Upper lobe of right lung (tissue), 1 donor: ENCODE results near the gene CTSF. TPM values are rescaled to one million over a fixed set of nuclear protein-coding genes. Genes with fewer than 3 reads are reported as not detected.

Experiments used
- ATAC-seq: fragments of 200-7000 bp; cut with Tn5 transposase; one replicate; pipeline ENCODE4 v1.9.1; 2020; ENCODE audit warnings: mild to moderate bottlenecking, moderate library complexity
- DNase-seq: peaks from one replicate; pipeline ENCODE4 v3.0.0-alpha.2; 2020
- H3K27ac ChIP-seq: fragments of 200-600 bp; one replicate; pipeline ENCODE4 v1.8.0; 2022
- H3K27me3 ChIP-seq: fragments of 200-600 bp; one replicate; pipeline ENCODE4 v1.8.0; 2022; ENCODE audit warnings: mild to moderate bottlenecking
- H3K36me3 ChIP-seq: fragments of 200-600 bp; one replicate; pipeline ENCODE4 v1.8.0; 2022
- H3K4me1 ChIP-seq: fragments of 200-600 bp; one replicate; pipeline ENCODE4 v1.8.0; 2022
- H3K4me3 ChIP-seq: fragments of 200-600 bp; one replicate; pipeline ENCODE4 v1.8.0; 2022; ENCODE audit warnings: mild to moderate bottlenecking
- H3K9me3 ChIP-seq: fragments of 200-600 bp; one replicate; pipeline ENCODE4 v1.8.0; 2022
- intact Hi-C: fragments of 100-400 bp; cut with DNase I; formaldehyde crosslinking; loops from one replicate; pipeline ENCODE4 v1.11.0; 2022
- total RNA-seq: library from RNA; stranded (reverse); fragmentation: NEBNext Ultra II Directional; extraction: Animal tissue kit (Norgen Biotek cat#: 25700); gene quantifications from one replicate; pipeline ENCODE4 v1.2.1, GENCODE V29; 2021
- TF ChIP-seq, protein P1 (sequence below): fragments of 200-600 bp; IDR thresholded peaks from one replicate; pipeline ENCODE4 v1.8.0; 2022; ENCODE audit warnings: antibody characterized with exemption
- donor health status: DM: no; HTN: yes; CAD: no; lungs with severe emphysema.

Gene CTSF
- total RNA-seq, 1 donor from 2014 or later = 37.0 TPM

DNA sequence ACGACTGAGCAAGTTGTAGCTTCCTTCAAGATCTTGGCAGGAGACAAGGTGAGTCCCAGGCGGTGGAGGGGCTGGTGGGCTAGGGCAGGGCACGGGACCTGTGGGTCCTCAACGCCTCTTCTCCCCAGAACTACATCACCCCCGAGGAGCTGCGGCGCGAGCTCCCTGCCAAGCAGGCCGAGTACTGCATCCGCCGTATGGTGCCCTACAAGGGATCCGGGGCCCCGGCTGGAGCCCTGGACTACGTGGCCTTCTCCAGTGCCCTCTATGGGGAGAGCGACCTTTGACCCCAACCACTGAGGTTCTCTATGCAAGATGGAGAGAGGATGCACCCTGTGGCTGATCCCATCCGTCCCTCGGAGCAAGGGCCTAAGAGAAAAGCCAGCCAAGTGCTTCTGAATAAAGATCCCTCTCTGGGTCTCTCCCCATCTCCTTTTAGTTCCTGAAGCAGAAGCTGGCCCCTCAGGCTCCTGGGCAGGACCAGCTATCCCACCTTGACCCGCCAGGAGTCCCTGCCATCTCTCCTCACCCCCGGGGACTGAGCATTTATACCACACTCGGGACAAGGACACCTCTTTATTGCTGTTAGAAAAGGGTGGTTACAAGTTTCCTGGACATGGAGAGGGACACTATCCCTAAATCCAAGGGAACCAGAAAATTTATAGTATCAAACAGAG, 5.4 kb downstream of the CTSF start:
- ATAC-seq (no peak), DNase-seq (no peak)
- Histone ChIP-seq H3K36me3 (no peaks in the 10 kb centered on the region), H3K9me3 (no peaks in the 10 kb centered on the region), H3K27me3 (peaks cover under 1% of the 10 kb centered on the region), H3K4me1 (peaks cover 13% of the 10 kb centered on the region), H3K4me3 (no peak overlapping the region), H3K27ac (no peak overlapping the region)
- TF ChIP-seq, protein P1, sequence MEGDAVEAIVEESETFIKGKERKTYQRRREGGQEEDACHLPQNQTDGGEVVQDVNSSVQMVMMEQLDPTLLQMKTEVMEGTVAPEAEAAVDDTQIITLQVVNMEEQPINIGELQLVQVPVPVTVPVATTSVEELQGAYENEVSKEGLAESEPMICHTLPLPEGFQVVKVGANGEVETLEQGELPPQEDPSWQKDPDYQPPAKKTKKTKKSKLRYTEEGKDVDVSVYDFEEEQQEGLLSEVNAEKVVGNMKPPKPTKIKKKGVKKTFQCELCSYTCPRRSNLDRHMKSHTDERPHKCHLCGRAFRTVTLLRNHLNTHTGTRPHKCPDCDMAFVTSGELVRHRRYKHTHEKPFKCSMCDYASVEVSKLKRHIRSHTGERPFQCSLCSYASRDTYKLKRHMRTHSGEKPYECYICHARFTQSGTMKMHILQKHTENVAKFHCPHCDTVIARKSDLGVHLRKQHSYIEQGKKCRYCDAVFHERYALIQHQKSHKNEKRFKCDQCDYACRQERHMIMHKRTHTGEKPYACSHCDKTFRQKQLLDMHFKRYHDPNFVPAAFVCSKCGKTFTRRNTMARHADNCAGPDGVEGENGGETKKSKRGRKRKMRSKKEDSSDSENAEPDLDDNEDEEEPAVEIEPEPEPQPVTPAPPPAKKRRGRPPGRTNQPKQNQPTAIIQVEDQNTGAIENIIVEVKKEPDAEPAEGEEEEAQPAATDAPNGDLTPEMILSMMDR = no peak
- intact Hi-C loops = no loop called here

- Histone ChIP-seq H3K36me3 (no peaks in the 10 kb centered on the region), H3K4me3 (no peak overlapping the region), H3K27ac (no peak overlapping the region), H3K27me3 (peaks cover 5% of the 10 kb centered on the region), H3K9me3 (no peaks in the 10 kb centered on the region), H3K4me1 (peaks cover 7% of the 10 kb centered on the region)
- ATAC-seq = no peak
- intact Hi-C loops = no loop called here
- TF ChIP-seq, protein P1 = no peak
- DNase-seq = no peak
Observed at GRCh38 chr11:66562275-66562674, 6.1 kb downstream of the CTSF start.

- no peak for ATAC-seq
- Histone ChIP-seq H3K4me1 (peaks cover 7% of the 10 kb centered on the region), H3K36me3 (no peaks in the 10 kb centered on the region), H3K27ac (no peak overlapping the region), H3K27me3 (peaks cover 5% of the 10 kb centered on the region), H3K9me3 (no peaks in the 10 kb centered on the region), H3K4me3 (no peak overlapping the region)
- TF ChIP-seq, protein P1 = no peak
- intact Hi-C loops = no loop called here
- no peak for DNase-seq
Observed at GRCh38 chr11:66561975-66562248, 6.5 kb downstream of the CTSF start.

- intact Hi-C loops = no loop called here
- peaks cover 5% of the 10 kb centered on the region for H3K27me3 ChIP-seq
- H3K4me3 ChIP-seq = no peak overlapping the region
- peaks cover 7% of the 10 kb centered on the region for H3K4me1 ChIP-seq
- ATAC-seq (no peak), DNase-seq (no peak)
- TF ChIP-seq, protein P1 = no peak
- no peak overlapping the region for H3K27ac ChIP-seq
- H3K9me3 ChIP-seq = no peaks in the 10 kb centered on the region
- no peaks in the 10 kb centered on the region for H3K36me3 ChIP-seq
Observed at GRCh38 chr11:66561178-66561974, 7.0 kb downstream of the CTSF start.

GRCh38 chr11:66559866-66560676, 8.3 kb downstream of the CTSF start:
- ATAC-seq (no peak), DNase-seq (no peak)
- H3K9me3 ChIP-seq = no peaks in the 10 kb centered on the region
- peaks cover 7% of the 10 kb centered on the region for H3K4me1 ChIP-seq
- TF ChIP-seq, protein P1 = no peak
- no peak overlapping the region for H3K4me3 ChIP-seq
- H3K27me3 ChIP-seq = peaks cover 5% of the 10 kb centered on the region
- intact Hi-C loops = no loop called here
- no peak overlapping the region for H3K27ac ChIP-seq
- no peaks in the 10 kb centered on the region for H3K36me3 ChIP-seq
